ENCODE results near the gene SMIM11.
A peak's percentile ranks its signal among the peaks of the same experiment; 100 is the strongest.

Gene SMIM11

GRCh38 chr21:34342476-34342875 lies 32.8 kb upstream of the SMIM11 start:
- ChIA-PET POLR2A (no interaction called here), CTCF (interaction anchor here (1.6 to 2.5 kb wide), 2 partner anchors 10 to 419 kb away, joined by 5 to 10 read pairs; no protein-coding TSS in a partner anchor)
- no peak overlapping the region for H3K27ac ChIP-seq (ENCODE audit: extremely low read depth, low read depth, low read length)
- no peak overlapping the region for H3K4me3 ChIP-seq (ENCODE audit: low read depth, low read length)
- TF ChIP-seq GLIS1 (tag by site-specific recombination; IDR thresholded peaks at IDR 0.05) (peak; percentile 40; the same call in 1 of the 2 replicates), ZNF677 (tag by site-specific recombination; IDR thresholded peaks at IDR 0.05) (no peak), ZSCAN5A (tag by site-specific recombination; IDR thresholded peaks at IDR 0.05) (no peak), ZNF311 (tag by site-specific recombination; IDR thresholded peaks at IDR 0.05; ENCODE audit: borderline replicate concordance) (no peak), ZNF501 (tag by site-specific recombination; IDR thresholded peaks at IDR 0.05) (no peak), WT1 (tag by site-specific recombination; IDR thresholded peaks at IDR 0.05) (no peak), HOXA7 (CRISPR knock-in tag; IDR thresholded peaks at IDR 0.05; ENCODE audit: borderline replicate concordance) (no peak), ZNF157 (tag by site-specific recombination; IDR thresholded peaks at IDR 0.05) (no peak)
- H3K4me1 ChIP-seq (ENCODE audit: control insufficient read depth, insufficient read depth, low read length), result no peaks in the 10 kb centered on the region
- H3K9me3 ChIP-seq (ENCODE audit: control insufficient read depth, insufficient read depth, low read depth, low read length), result no peaks in the 10 kb centered on the region
- no peaks in the 10 kb centered on the region for H3K36me3 ChIP-seq (ENCODE audit: control insufficient read depth in 2 of 2, insufficient read depth in 1 of 2, low read length in 2 of 2)

GRCh38 chr21:34343347-34343746 lies 32.0 kb upstream of the SMIM11 start:
- no peaks in the 10 kb centered on the region for H3K36me3 ChIP-seq (ENCODE audit: control insufficient read depth in 2 of 2, insufficient read depth in 1 of 2, low read length in 2 of 2)
- H3K9me3 ChIP-seq (ENCODE audit: control insufficient read depth, insufficient read depth, low read depth, low read length), result no peaks in the 10 kb centered on the region
- no peak overlapping the region for H3K4me3 ChIP-seq (ENCODE audit: low read depth, low read length)
- CTCF ChIA-PET, result interaction anchor here (0.6 to 2.5 kb wide), 2 partner anchors 420 to 1824 kb away, joined by 3 to 10 read pairs; no protein-coding TSS in a partner anchor
- H3K27ac ChIP-seq (ENCODE audit: extremely low read depth, low read depth, low read length), result no peak overlapping the region
- POLR2A ChIA-PET, result no interaction called here
- no peaks in the 10 kb centered on the region for H3K4me1 ChIP-seq (ENCODE audit: control insufficient read depth, insufficient read depth, low read length)
- TF ChIP-seq PRDM10 (tag by site-specific recombination; IDR thresholded peaks at IDR 0.05) (no peak), ZNF223 (tag by site-specific recombination; IDR thresholded peaks at IDR 0.05) (no peak), CTCF (tag by site-specific recombination; IDR thresholded peaks at IDR 0.05) (no peak), ZNF23 (tag by site-specific recombination; IDR thresholded peaks at IDR 0.05; ENCODE audit: borderline replicate concordance) (peak; percentile 79; the same call in 1 of the 2 replicates), ZNF639 (tag by site-specific recombination; IDR thresholded peaks at IDR 0.05) (no peak), ZBTB17 (tag by site-specific recombination; IDR thresholded peaks at IDR 0.05) (peak; percentile 71)
